HG03457 (cell line): ENCODE results near the gene DENND2A.
A peak's percentile ranks its signal among the peaks of the same experiment; 100 is the strongest.
"Not testable (repeated sequence)": the region's sequence is repeated elsewhere in the genome, so short reads cannot be mapped to it uniquely, and the experiment has no call there.

Experiments
- ATAC-seq: cut with Tn5 transposase; IDR thresholded peaks from one replicate; pipeline ENCODE4 v1.9.1; 2021; ENCODE audit warnings: moderate number of reproducible peaks; ENCODE audit not compliant: unreplicated experiment

The DENND2A gene

DNA sequence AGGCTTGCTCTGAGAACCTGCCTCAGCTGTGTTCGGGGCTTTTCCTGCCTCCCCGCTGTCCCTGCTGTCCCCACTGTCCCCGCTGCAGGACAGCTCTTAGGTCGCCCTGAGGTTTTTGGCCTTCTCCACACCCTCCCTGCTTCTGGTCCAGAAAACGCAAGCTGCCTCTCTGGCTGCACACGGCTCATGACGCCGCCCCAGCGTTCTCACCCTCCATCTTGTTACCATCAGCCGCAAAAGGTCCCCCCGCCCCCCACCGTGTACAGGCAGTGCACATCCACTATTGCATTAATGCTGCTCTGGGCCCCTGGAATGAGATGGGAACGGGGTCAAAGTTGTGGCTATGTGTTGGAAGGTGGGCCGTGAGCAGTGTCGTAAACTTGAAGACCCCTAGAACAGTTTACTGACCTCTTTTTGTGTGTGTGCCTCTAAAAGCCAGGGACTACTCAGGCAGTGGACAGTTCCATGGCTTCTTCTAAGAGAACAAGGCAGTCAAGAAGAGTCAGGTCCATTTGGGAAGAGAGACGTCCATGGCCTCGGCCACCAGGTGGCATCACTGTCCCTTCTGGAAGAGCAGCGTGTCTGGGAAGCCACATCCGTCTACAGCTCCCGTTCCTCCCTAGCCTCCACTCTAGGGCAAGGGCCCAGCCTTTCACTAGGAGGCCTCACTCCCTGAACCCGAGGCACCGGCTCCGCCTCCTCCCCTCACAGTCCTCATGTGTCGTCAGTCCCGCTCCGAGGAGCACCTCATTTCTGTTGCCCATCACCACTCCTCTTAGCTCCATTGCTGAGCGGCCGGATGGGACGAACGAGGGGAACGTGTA lies 122.9 kb downstream of the DENND2A start:
- no peak for ATAC-seq

DNA sequence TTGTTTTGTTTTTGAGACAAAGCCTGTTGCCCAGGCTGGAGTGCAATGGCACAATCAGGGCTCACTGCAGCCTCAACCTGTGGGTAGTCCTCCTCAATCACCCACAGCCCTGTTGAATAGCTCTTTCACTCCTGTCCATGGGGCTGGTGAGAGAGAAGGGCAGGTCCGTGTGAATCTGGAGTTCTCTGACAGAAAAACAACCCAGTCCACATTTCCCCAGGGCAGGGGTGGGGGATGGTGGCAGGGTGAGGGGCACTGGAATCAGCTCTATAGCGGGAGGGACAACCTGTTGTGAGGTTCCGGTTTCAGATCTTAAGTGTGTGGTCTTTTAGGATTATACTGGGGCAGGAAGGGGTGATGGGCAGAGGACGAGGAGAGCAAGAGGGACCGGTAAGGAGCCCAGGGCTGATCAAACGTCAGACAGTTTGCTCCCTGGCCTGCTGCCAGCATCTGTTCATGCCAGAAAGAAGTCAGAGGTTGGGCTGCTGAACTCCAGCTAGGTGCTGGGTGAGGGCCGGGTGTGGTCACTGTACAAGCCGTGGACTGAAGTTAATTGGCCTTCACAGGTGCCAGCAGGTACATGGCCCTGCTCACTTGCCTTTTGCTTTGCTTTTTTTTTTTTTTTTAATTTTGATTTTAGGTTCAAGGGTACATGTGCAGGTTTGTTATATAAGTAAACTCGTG lies 128.2 kb downstream of the DENND2A start:
- no peak for ATAC-seq

DNA sequence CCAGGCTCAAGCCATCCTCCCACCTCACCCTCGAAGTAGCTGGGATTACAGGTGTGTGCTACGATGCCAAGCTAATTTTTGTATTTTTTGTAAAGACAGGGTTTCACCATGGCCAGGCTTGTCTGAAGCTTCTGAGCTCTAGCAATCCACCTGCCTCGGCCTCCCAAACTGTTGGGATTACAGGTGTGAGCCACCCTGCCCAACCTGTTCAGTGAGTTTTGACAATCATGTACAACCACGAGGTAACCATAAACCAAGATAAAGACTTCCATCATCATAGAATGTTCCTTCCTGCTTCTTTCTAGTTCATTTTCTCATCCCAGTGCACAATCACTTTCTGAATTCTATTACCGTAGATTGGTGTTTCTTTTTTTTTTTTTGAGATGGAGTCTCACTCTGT lies 130.8 kb downstream of the DENND2A start:
- no peak for ATAC-seq

DNA sequence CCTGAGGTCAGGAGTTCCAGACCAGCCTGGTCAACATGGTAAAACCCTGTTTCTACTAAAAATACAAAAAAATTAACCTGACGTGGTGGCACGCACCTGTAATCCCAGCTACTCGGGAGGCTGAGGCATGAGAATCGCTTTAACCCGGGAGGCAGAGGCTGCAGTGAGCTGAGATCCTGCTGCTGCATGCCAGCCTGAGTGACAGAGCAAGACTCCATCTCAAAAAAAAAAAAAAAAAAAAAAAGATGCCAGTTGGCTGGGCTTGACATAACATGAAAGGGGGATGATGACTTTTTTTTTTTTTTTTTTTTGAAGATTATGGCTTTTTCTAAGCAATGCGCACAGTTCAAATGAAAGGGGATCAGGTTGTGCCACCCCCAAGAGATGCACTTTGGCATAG lies 133.1 kb downstream of the DENND2A start:
- ATAC-seq, result not testable (repeated sequence)

DNA sequence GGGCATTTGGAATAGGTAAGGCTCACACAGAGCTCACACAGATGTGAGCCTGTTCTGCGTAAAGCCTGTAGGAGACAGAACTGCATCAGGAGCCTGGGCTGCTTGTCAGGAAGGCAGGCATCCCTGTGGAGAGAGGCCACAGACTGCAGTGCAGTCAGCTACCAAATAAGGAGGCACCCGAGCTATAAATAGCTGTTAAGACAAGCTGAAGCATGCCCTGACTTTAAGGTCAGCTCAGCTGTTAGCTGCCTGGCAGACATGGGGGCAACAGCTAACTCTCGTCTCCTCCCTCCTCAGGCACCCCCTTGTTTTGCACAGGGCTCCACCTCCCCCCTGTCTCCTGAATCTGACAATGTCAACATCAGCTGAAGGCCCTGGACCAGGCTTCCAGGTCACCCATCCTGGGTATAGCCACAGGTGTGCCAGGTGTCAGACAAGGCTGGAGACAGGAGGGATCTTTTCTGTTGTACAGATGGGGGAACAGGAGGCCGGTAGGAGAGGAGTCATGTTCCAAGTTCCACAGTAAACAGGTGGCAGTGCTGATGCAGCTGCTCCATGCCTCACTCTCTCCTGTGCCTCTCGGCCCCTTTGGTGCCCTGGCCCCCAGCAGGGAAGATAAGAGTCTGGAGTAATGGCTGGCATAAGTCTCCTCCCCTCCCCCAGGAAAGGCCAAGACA lies 133.7 kb downstream of the DENND2A start:
- no peak for ATAC-seq

DNA sequence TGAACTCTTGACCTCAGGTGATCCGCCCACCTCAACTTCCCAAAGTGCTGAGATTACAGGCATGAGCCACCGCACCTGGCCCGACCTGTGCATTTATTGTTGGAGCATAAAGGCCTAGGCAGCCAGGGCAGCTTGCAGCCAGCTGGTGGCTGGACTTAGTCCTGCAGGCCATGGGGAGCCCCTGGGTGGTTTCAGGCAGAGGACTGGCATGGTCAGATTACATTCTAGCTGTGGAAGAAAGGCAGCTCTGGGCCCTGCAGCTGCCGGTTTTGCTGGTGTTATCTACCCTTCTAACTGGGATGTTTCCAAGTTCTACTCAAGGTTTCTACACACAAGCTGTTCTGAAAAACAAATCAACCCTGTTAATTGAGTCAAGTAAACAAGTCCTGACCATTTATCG lies 138.6 kb downstream of the DENND2A start:
- ATAC-seq, result no peak

DNA sequence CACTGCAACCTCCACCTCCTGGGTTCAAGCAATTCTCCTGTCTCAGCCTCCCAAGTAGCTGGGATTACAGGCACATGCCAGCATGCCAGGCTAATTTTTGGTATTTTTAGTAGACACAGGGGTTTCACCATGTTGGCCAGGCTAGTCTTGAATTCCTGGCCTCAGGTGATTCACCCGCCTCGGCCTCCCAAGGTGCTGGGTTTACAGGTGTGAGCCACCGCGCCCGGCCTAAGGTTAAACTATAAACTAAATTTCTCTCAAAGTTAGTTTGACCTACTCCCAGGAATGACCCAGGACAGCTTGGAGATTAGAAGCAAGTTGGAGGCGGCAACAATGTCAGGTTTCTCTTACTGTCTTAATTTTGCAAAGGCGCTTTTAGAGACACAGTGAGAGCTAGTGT lies 142.8 kb downstream of the DENND2A start:
- ATAC-seq, result not testable (repeated sequence)

DNA sequence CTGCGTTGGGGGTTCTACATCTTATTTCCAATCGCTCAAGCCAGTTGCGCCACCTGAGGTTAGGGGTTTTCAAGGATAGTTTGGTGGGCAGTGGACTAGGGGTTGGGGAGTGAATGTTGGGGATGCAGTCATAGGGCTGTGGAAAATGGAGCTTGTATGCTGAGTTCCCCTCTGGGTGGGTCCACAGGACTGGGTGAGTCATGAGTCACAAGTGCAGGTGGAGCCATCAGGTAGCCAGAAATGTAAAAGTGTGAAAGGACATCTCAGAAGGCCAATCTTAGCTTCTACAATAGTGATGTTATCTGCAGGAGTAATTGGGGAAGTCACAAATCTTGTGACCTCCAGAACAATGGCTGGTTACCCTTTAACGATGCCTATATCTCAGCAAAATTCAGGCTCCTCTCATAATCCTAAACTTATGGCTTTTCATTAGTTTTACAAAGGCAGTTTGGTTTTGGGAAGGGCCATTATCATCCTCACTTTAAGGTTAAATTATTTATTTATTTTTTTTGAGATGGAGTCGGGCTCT lies 143.3 kb downstream of the DENND2A start:
- ATAC-seq, result no peak

DNA sequence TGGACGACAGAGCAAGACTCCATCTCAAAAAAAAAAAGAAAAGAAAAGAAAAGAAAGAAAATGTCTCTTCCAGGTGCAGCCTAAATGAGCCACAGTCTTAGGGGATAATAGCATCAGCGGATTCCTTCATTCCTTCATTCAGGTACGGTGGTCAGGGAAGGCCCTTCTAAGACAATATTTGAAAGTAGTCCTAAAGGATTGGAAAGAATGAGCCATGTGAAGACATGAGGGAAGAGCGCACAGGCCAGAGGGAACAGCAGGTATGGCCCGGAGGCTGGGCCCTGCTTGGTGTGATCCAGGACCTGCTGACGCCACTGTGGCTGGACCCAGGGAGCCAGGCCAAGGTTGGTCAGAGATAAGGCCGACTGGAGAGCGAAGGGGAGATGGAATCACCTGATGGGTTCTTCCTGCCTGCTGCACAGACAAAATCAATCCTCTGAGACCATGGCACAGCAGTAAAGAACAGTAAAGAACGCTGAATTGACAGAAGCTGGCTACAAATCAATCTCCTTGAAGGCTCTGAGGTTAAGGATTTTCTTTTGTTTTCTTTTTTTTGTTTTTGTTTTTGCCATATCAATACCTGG lies 145.0 kb downstream of the DENND2A start:
- no peak for ATAC-seq

DNA sequence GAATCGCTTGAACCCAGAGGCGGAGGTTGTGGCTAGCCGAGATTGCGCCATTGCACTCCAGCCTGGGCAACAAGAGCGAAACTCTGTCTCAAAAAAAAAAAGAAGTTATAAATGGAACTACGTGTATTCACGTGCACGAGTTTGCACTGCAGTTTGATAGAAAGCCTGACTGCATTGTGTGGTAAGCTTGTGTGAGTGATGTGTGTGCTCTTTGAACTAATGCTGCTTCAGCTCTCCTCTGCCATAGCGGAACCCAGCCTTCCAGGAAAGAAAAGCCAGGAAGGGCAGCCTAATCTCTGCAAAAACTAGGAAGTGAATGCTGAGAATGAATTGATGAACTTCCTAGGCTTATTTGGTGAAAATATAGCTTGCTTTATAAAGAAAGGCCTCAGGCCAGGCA lies 145.7 kb downstream of the DENND2A start:
- no peak for ATAC-seq

DNA sequence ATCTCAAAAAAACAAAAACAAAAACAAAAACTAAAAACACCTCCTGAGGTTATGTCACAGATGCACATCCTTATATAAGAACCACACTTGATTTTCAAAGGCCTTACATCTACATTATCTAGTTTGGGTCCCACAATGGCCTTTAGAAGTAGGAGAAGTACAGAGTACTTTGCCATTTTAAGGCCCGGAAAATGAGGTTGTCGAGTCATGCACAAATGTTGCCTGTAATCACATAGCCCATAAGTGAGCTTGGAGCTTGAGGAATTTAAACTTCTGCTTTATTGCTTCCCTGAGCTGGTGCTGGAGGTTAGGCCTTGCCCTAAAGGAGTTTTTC lies 151.6 kb downstream of the DENND2A start:
- ATAC-seq, result no peak

DNA sequence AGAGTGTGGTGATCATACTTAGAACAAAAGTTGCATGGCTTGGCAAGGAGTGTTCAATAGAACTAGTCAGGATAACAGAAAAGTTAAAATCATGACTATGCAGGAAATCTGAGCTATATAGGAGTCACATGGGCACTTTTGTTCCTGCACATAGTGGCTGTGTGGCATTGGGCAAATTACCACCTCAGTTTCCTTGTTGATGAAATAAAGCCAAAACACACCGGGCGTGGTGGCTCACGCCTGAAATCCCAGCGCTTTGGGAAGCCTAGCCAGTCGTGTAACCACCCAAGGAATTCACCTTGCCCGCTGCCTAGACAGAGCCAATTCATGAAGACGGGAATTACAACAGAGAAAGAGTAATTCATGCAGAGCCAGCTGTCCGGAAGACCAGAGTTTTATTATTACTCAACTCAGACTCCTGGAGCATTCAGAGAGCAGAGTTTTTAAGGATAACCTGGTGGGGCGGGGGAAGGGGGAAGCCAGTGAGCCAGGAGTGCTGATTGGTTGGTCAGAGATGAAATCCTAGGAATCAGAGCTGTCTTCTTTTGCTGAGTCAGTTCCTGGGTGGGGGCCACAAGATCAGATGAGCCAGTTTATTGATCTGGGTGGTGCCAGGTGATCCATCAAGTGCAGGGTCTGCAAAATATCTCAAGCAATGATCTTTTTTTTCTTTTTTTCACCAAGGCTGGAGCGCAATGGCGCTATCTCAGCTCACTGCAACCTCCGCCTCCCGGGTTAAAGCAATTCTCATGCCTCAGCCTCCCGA lies 154.9 kb downstream of the DENND2A start:
- ATAC-seq, result no peak

DNA sequence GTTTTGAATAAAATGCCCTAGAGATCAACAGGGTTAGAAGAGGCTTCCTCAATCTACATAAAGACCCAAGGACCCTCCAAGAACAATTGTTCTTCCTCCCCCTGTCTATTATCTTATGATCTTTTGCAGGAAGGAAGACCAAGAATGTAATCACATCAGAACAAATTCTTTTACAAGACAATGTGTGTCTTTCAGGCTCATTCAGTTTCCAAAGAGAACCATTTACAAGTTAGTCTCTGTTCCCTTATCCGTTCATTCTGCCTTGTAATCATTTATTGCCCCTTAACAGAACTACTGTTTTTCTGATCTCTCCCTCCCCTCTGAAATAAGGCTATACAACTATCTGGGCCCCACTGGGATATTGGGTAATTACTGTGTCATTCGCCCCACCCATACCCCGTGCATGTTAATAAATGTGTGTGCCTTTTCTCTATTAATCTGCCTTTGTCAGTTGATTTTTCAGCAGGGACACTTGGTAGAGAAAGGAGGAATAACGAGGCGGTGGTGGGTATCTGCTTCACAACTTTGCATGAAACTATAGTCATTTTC lies 155.6 kb downstream of the DENND2A start:
- ATAC-seq, result no peak

DNA sequence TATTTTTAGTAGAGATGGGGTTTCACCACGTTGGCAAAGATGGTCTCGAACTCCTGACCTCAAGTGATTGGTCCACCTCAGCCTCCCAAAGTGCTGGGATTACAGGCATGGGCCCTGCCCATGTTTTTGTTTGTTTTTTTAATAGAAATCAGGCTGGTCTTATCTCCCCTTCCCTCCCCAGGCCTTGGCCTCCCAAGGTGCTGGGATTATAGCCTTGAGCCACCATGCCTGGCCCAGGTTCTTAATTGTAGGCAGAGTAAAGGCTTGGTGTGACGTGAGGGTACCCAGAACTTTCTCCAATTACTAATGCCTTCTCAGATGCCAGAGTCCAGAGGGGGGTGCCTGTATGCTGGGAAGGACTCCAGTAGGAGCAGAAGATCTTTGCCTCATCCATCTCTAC lies 156.1 kb downstream of the DENND2A start:
- ATAC-seq, result no peak

DNA sequence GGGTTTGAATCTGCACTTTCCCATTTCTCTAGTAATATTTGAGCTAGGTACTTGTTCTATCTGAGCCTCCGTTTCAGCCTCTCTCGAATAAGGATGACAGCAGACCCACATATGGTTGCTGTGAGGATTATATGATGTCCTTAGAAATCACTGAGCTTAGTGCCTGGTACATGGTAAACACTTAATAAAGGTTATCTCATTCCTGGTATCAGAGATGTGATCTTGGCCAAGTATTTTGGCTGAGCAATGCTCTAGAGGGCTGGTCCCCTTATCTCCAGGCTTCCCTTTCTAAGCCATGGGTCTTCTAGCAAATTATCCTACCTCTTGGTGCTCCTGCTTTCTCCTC lies 160.9 kb downstream of the DENND2A start:
- peak; percentile 1 for ATAC-seq

DNA sequence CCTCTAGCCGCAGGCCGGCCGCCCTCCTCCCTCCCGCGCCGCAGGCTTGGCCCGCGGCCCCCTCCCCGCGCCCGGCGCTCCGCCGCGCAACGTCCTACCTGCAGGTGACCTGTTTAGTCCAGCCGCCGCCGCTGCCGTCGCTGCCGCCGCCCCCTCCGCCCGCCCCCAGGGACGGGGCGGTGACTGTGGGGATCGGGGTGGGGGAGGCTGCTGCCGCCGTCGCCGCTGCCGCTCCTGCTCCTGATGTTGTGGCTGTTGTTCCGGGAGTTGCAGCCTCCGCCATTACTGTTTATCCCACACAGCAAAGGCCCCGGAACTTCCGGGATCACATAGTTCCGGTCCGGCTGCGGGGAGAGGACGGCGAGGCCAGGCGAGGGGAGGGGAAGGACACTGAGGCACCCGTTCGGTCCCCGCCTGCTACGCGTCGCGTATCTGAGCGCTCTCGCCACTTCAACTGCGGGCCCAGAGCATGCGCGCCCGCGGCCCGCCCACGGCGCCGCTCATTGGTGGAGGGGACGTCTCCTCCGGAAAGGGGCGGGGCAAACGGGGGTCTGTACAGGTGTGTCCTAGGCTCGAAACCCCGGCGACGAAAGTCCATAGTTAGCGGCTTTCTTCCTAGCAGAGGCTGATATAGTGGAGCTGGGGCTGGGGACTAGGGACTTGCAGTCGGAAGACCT lies 161.4 kb downstream of the DENND2A start, which contains the start of gene MKRN1:
Gene MKRN1 (minus strand): TSS at position 444 of the 677 bp plus-strand sequence. CDS start 161 bp downstream, at position 283.
- ATAC-seq, result peak; percentile 93

DNA sequence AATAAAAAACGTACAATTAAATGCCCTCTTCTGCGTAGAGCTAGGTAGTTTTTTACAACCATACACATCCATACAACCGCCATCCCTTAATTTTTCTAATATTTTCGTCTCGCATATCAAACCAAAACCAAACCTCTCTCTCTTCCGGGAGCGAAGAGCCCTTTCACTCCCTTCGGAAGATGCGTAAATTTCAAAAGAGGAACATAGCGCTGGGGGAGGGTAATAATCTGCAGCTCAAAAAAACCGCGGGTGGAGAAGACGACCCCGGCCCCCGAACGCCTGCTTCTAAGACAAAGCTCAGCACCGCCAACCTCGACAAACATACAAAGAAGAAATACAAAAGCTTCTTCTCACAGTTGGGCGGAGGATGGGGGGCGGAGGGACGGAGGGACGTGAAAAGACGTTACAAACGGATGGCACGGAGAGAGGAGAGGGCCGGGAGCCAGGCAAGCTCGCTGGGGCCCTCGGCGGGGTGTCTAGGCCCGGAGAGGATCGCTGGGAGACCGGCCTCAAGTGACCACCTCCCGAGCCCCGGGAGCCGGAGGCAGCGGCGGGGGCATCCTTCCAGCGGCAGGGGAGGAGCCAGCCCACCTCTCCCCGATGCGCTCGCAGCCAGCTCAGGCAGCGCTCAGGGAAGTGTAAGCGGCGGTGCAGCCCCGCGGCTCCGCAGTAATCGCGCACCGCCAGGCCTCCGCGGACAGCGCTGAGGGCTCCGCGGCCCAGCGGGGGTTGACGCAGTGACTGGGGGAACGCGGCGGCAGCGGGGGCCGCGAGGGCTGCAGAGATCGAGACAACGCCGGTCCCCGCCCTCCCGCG lies 162.2 kb downstream of the DENND2A start:
- ATAC-seq, result peak; percentile 6

DNA sequence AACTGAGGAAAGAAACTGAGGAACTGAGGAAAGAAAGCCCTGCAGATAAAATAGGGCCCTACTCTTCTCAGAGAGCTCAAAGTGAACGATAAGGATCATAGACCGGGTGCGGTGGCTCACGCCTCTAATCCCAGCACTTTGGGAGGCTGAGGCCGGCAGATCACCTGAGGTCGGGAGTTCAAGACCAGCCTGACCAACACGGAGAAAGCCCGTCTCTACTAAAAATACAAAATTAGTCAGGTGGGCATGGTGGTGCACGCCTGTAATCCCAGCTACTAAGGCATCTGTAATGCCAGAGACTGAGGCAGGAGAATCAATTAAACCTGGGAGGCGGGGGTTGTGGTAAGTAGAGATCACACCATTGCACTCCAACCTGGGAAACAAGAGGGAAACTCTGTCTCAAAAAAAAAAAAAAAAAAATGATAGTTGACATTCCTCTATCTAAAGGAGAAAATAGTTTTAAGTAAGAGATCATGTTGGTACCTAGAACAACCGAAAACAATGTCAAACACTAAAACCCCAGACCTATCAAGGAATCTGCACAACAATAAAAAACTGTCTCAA lies 163.8 kb downstream of the DENND2A start:
- ATAC-seq, result no peak
